Liver (tissue), 9 donors: Measurements from ENCODE around the gene FANCE. TPM values are rescaled to one million over a fixed set of nuclear protein-coding genes. Genes with fewer than 3 reads are reported as not detected.

ENCODE experiments used
- DNase-seq: peaks from one replicate; pipeline ENCODE4 v3.0.0-alpha.2; 2017; ENCODE audit warnings: low spot score
- H3K27ac ChIP-seq, 2 donors: one replicate each; pipeline ENCODE4 v1.7.0; 2013; ENCODE audit warnings: inconsistent platforms in 2 of 2, low read length in 2 of 2, control low read depth in 1 of 2, low read depth in 1 of 2, mild to moderate bottlenecking in 1 of 2
- H3K27me3 ChIP-seq, 4 donors: one replicate each; pipeline versions ENCODE4 v1.6.1 to v1.7.0; 2013; ENCODE audit warnings: low read length in 3 of 4, inconsistent platforms in 1 of 4, mild to moderate bottlenecking in 1 of 4, moderate library complexity in 1 of 4; ENCODE audit not compliant: control insufficient read depth in 4 of 4, insufficient read depth in 4 of 4
- H3K36me3 ChIP-seq, 4 donors: one replicate each; pipeline versions ENCODE4 v1.6.1 to v1.7.0; 2013; ENCODE audit warnings: low read length in 3 of 4, mild to moderate bottlenecking in 3 of 4, low read depth in 1 of 4, moderate library complexity in 1 of 4; ENCODE audit not compliant: control insufficient read depth in 4 of 4, insufficient read depth in 3 of 4
- H3K4me1 ChIP-seq, 4 donors: one replicate each; pipeline versions ENCODE4 v1.6.1 to v1.7.0; 2013; ENCODE audit warnings: low read length in 3 of 4, mild to moderate bottlenecking in 3 of 4, moderate library complexity in 1 of 4; ENCODE audit not compliant: control insufficient read depth in 4 of 4, insufficient read depth in 4 of 4
- H3K4me3 ChIP-seq, 3 donors: one replicate each; pipeline versions ENCODE4 v1.6.1 to v1.7.0; 2013; ENCODE audit warnings: low read length in 3 of 3, control low read depth in 1 of 3, low read depth in 1 of 3, mild to moderate bottlenecking in 1 of 3
- H3K9ac ChIP-seq, 2 donors: one replicate each; pipeline ENCODE4 v1.7.0; 2013; ENCODE audit warnings: low read length in 2 of 2, mild to moderate bottlenecking in 2 of 2, moderate library complexity in 2 of 2, control low read depth in 1 of 2, low read depth in 1 of 2
- H3K9me3 ChIP-seq, 4 donors: one replicate each; pipeline versions ENCODE4 v1.6.1 to v1.7.0; 2013; ENCODE audit warnings: low read length in 3 of 4; ENCODE audit not compliant: control insufficient read depth in 4 of 4
- ATF3 ChIP-seq: IDR thresholded peaks from 2 replicates; pipeline ENCODE4 v1.6.1; 2016; ENCODE audit warnings: antibody characterized with exemption
- EGR1 ChIP-seq, 2 donors: IDR thresholded peaks; 2 replicates each; pipeline ENCODE4 v1.6.1; 2016 to 2018; ENCODE audit warnings: antibody characterized with exemption in 2 of 2, low read depth in 2 of 2
- FOXA1 ChIP-seq: IDR thresholded peaks from 2 replicates; pipeline ENCODE4 v1.6.1; 2016; ENCODE audit warnings: antibody characterized with exemption
- FOXA2 ChIP-seq: IDR thresholded peaks from 2 replicates; pipeline ENCODE4 v1.6.1; 2016; ENCODE audit warnings: antibody characterized with exemption
- HNF4A ChIP-seq, 2 donors: conservative IDR thresholded peaks; 2 replicates each; pipeline ENCODE4 v1.6.1; 2016; ENCODE audit warnings: antibody characterized with exemption in 2 of 2, mild to moderate bottlenecking in 2 of 2
- HNF4G ChIP-seq: IDR thresholded peaks from 2 replicates; pipeline ENCODE4 v1.6.1; 2016; ENCODE audit warnings: antibody characterized with exemption
- JUND ChIP-seq, 2 donors: IDR thresholded peaks; 2 replicates each; pipeline ENCODE4 v1.6.1; 2016; ENCODE audit warnings: antibody characterized with exemption in 2 of 2
- MAX ChIP-seq: IDR thresholded peaks from 2 replicates; pipeline ENCODE4 v1.6.1; 2016; ENCODE audit warnings: antibody characterized with exemption
- NR2F2 ChIP-seq: IDR thresholded peaks from 2 replicates; pipeline ENCODE4 v1.6.1; 2016; ENCODE audit warnings: antibody characterized with exemption
- RAD21 ChIP-seq, 2 donors: IDR thresholded peaks; 2 replicates each; pipeline ENCODE4 v1.6.1; 2016; ENCODE audit warnings: antibody characterized with exemption in 2 of 2, mild to moderate bottlenecking in 2 of 2
- REST ChIP-seq: IDR thresholded peaks from 2 replicates; pipeline ENCODE4 v1.6.1; 2016; ENCODE audit warnings: antibody characterized with exemption, mild to moderate bottlenecking
- RXRA ChIP-seq, 2 donors: IDR thresholded peaks; 2 replicates each; pipeline ENCODE4 v1.6.1; 2017 to 2018; ENCODE audit warnings: antibody characterized with exemption in 2 of 2, mild to moderate bottlenecking in 1 of 2
- SP1 ChIP-seq: IDR thresholded peaks from 2 replicates; pipeline ENCODE4 v1.6.1; 2018; ENCODE audit warnings: antibody characterized with exemption, mild to moderate bottlenecking
- TAF1 ChIP-seq: conservative IDR thresholded peaks from 2 replicates; pipeline ENCODE4 v1.6.1; 2016; ENCODE audit warnings: antibody characterized with exemption, mild to moderate bottlenecking
- YY1 ChIP-seq: IDR thresholded peaks from 2 replicates; pipeline ENCODE4 v1.6.1; 2016; ENCODE audit warnings: antibody characterized with exemption, mild to moderate bottlenecking
- WGBS: extraction: QIAGEN DNeasy Blood & Tissue Kit; methylation state at CpG from one replicate; pipeline ENCODE4 v1.1.7; 2013; 5-methylcytosine and 5-hydroxymethylcytosine counted together
- polyA plus RNA-seq, 2 donors: library from polyadenylated mRNA; stranded (reverse) in 1 of 2; unstranded in 1 of 2; fragments of 200-250 nt in 1 of 2; fragments of >200 nt in 1 of 2; fragmentation: Nextera tagmentation in 1 of 2; extraction: Ambion mirVana in 1 of 2; gene quantifications; one replicate each; pipeline versions ENCODE4 v1.2.1 to v1.2.3, GENCODE V29; 2013 to 2015
- total RNA-seq, 2 donors: library from RNA; depleted of rRNA; stranded (reverse); fragments of >200 nt; gene quantifications; one replicate each; pipeline ENCODE4 v1.2.3, GENCODE V29; 2014
- TF ChIP-seq, protein P1 (sequence below): IDR thresholded peaks from 2 replicates; pipeline ENCODE4 v1.6.1; 2016; ENCODE audit warnings: antibody characterized with exemption
- TF ChIP-seq, protein P2 (sequence below): fragments of 150-350 bp; IDR thresholded peaks from 2 replicates; pipeline ENCODE4 v1.5.1; 2017; ENCODE audit warnings: improper control_type of control experiment, low read depth, low read length; ENCODE audit not compliant: missing input control
- donor health status: healthy.
- donor health status: healthy.
- donor health status: healthy.
- donor health status: healthy.
- donor health status: healthy.

The FANCE gene
- total and polyA plus RNA-seq, 4 donors = 0.11 to 4.2 (median 0.79) TPM

DNA sequence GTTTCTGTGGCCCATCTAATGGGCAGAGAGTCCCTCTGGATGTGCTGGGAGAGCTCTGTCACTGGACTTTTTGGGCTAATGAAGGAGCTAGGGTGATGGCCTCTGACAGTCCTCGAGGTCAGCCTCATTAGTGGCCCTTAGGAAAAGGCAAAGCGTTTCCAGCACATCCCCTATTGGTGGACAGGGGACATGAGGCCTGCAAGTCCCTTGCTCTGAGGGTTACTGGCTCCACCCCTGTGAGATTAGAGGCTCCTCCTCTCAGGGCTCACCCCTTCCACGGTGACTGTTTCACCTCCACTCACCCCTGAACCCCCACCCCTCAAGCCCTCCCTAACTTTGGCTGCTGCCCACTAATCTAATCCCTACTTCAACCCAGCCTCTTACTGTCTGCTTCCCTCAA, 12.8 kb upstream of the FANCE start:
- 64% methylated on average over 3 of the region's 3 CpGs for WGBS
- peaks cover 4 to 7% (median 6%) of the 10 kb centered on the region in 4 donors for H3K4me1 ChIP-seq
- H3K27me3 ChIP-seq = no peaks in the 10 kb centered on the region
- H3K27ac ChIP-seq = no peak overlapping the region
- no peaks in the 10 kb centered on the region for H3K36me3 ChIP-seq
- H3K4me3 ChIP-seq = no peak overlapping the region
- TF ChIP-seq JUND (IDR thresholded peaks at IDR 0.05) (no peak), HNF4A (conservative IDR thresholded peaks at IDR 0.05) (no peak), FOXA2 (no peak), HNF4G (no peak), RAD21 (IDR thresholded peaks at IDR 0.05) (no peak), MAX (no peak), EGR1 (IDR thresholded peaks at IDR 0.05; ENCODE audit: low read depth in 2 of 2) (no peak), SP1 (no peak), ATF3 (no peak), NR2F2 (no peak), REST (no peak), FOXA1 (no peak), YY1 (no peak), RXRA (IDR thresholded peaks at IDR 0.05) (no peak)
- TF ChIP-seq, protein P1, sequence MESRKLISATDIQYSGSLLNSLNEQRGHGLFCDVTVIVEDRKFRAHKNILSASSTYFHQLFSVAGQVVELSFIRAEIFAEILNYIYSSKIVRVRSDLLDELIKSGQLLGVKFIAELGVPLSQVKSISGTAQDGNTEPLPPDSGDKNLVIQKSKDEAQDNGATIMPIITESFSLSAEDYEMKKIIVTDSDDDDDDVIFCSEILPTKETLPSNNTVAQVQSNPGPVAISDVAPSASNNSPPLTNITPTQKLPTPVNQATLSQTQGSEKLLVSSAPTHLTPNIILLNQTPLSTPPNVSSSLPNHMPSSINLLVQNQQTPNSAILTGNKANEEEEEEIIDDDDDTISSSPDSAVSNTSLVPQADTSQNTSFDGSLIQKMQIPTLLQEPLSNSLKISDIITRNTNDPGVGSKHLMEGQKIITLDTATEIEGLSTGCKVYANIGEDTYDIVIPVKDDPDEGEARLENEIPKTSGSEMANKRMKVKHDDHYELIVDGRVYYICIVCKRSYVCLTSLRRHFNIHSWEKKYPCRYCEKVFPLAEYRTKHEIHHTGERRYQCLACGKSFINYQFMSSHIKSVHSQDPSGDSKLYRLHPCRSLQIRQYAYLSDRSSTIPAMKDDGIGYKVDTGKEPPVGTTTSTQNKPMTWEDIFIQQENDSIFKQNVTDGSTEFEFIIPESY = no peak
- TF ChIP-seq, protein P2, sequence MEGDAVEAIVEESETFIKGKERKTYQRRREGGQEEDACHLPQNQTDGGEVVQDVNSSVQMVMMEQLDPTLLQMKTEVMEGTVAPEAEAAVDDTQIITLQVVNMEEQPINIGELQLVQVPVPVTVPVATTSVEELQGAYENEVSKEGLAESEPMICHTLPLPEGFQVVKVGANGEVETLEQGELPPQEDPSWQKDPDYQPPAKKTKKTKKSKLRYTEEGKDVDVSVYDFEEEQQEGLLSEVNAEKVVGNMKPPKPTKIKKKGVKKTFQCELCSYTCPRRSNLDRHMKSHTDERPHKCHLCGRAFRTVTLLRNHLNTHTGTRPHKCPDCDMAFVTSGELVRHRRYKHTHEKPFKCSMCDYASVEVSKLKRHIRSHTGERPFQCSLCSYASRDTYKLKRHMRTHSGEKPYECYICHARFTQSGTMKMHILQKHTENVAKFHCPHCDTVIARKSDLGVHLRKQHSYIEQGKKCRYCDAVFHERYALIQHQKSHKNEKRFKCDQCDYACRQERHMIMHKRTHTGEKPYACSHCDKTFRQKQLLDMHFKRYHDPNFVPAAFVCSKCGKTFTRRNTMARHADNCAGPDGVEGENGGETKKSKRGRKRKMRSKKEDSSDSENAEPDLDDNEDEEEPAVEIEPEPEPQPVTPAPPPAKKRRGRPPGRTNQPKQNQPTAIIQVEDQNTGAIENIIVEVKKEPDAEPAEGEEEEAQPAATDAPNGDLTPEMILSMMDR = no peak
- no peaks in the 10 kb centered on the region for H3K9me3 ChIP-seq
- no peak for DNase-seq
- H3K9ac ChIP-seq = no peak overlapping the region

- Histone ChIP-seq H3K9me3 (no peaks in the 10 kb centered on the region), H3K4me1 (no peaks in the 10 kb centered on the region), H3K9ac (no peak overlapping the region), H3K36me3 (no peaks in the 10 kb centered on the region), H3K27ac (no peak overlapping the region), H3K4me3 (no peak overlapping the region), H3K27me3 (no peaks in the 10 kb centered on the region)
- no peak for DNase-seq
- WGBS = 97% methylated on average over 3 of the region's 3 CpGs
- no peak for TF ChIP-seq FOXA2
- TF ChIP-seq RXRA (IDR thresholded peaks at IDR 0.05) = no peak
- no peak for TF ChIP-seq REST
- no peak for TF ChIP-seq SP1
- TF ChIP-seq NR2F2 = no peak
- no peak for TF ChIP-seq RAD21 (IDR thresholded peaks at IDR 0.05)
- TF ChIP-seq EGR1 (IDR thresholded peaks at IDR 0.05; ENCODE audit: low read depth in 2 of 2) = no peak
- TF ChIP-seq JUND (IDR thresholded peaks at IDR 0.05) = no peak
- TF ChIP-seq ATF3 = no peak
- TF ChIP-seq YY1 = no peak
- no peak for TF ChIP-seq TAF1
- TF ChIP-seq, protein P1 = no peak
- no peak for TF ChIP-seq FOXA1
- no peak for TF ChIP-seq HNF4G
- no peak for TF ChIP-seq HNF4A (conservative IDR thresholded peaks at IDR 0.05)
These were observed 10.9 kb upstream of the FANCE start for GRCh38 chr6:35441205-35441604.
